Body of pancreas (tissue), 4 donors: ENCODE measurements around the gene DNAH1.

Source experiments
- POLR2A ChIP-seq, 3 donors: fragments of 450-650 bp; IDR thresholded peaks; one replicate each; pipeline ENCODE4 v1.6.1; 2016; ENCODE audit warnings: antibody characterized with exemption in 3 of 3, mild to moderate bottlenecking in 2 of 3
- TF ChIP-seq, protein P1 (sequence below), 7 experiments: fragments of 450-650 bp in 4 of 7; fragments of 200-600 bp in 3 of 7; sonication (generic) in 3 of 7; IDR thresholded peaks; one replicate each; pipeline ENCODE4 v1.5.1; 2016 to 2019; ENCODE audit warnings: antibody characterized with exemption in 7 of 7

DNA sequence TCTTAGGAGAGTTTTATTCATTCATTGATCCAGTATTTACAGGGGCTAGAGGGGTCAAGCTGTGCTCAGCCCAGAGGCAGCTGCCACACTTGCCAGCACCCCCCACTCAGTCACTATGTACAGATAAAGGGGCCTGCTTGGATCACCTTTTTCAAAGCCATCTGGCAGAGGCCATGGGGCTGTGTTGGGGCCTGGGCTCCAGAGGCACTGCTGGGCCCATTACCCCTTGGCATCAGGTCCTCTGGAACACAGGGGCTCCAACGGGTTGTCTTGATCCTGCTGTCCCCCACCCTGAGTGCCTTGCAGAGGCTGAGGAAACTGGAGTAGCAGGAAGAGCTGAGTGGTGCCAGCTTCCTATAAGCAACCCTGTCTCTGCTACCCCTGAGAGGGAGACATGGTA lies 84.9 kb downstream of the DNAH1 start:
- TF ChIP-seq, protein P1, sequence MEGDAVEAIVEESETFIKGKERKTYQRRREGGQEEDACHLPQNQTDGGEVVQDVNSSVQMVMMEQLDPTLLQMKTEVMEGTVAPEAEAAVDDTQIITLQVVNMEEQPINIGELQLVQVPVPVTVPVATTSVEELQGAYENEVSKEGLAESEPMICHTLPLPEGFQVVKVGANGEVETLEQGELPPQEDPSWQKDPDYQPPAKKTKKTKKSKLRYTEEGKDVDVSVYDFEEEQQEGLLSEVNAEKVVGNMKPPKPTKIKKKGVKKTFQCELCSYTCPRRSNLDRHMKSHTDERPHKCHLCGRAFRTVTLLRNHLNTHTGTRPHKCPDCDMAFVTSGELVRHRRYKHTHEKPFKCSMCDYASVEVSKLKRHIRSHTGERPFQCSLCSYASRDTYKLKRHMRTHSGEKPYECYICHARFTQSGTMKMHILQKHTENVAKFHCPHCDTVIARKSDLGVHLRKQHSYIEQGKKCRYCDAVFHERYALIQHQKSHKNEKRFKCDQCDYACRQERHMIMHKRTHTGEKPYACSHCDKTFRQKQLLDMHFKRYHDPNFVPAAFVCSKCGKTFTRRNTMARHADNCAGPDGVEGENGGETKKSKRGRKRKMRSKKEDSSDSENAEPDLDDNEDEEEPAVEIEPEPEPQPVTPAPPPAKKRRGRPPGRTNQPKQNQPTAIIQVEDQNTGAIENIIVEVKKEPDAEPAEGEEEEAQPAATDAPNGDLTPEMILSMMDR (IDR thresholded peaks at IDR 0.05) = no peak
- TF ChIP-seq POLR2A (IDR thresholded peaks at IDR 0.05) = no peak
